ENCODE results near the gene PLD1.

GRCh38 chr3:171849617-171850319 lies 39.5 kb upstream of the PLD1 start:
- no peak for TF ChIP-seq RXRA (IDR thresholded peaks at IDR 0.05)
- TF ChIP-seq MAX (IDR thresholded peaks at IDR 0.05) = no peak
- no peak for TF ChIP-seq CTCF (IDR thresholded peaks at IDR 0.05; ENCODE audit: low read depth, low read length, missing input control)
- TF ChIP-seq REST (IDR thresholded peaks at IDR 0.05) = no peak
- TF ChIP-seq FOXA1 (IDR thresholded peaks at IDR 0.05) = no peak
- no peak for TF ChIP-seq SP1 (IDR thresholded peaks at IDR 0.05)
- TF ChIP-seq HNF4A (conservative IDR thresholded peaks at IDR 0.05) = no peak
- TF ChIP-seq HNF4G (IDR thresholded peaks at IDR 0.05) = no peak
- TF ChIP-seq TAF1 (conservative IDR thresholded peaks at IDR 0.05) = no peak
- TF ChIP-seq ATF3 (IDR thresholded peaks at IDR 0.05) = no peak
